ENCODE results near the gene SH3BP5L. TPM values are rescaled to one million over a fixed set of nuclear protein-coding genes. Genes with fewer than 3 reads are reported as not detected.

Gene SH3BP5L
- total and polyA plus RNA-seq, 2 of the 8 experiments (the other 6 are each of a cell fraction or from before 2014, with no cell fraction given) = 20.2 to 28.4 TPM

- TF ChIP-seq ATF2 (IDR thresholded peaks at IDR 0.05; ENCODE audit: low read length) = no peak
- no peak for TF ChIP-seq RFX5 (IDR thresholded peaks at IDR 0.05; ENCODE audit: borderline replicate concordance, low read depth, low read length)
- no peak for TF ChIP-seq TEAD4 (IDR thresholded peaks at IDR 0.05; ENCODE audit: low read depth, low read length)
- peak; percentile 35; the same call in 1 of the 2 replicates for TF ChIP-seq BACH1 (IDR thresholded peaks at IDR 0.05; ENCODE audit: low read length)
- no peak for TF ChIP-seq SUZ12 (IDR thresholded peaks at IDR 0.05; ENCODE audit: low read length)
- no peak for TF ChIP-seq EZH2 (IDR thresholded peaks at IDR 0.05; ENCODE audit: low read depth, low read length, severe bottlenecking)
- TF ChIP-seq HDAC2 (IDR thresholded peaks at IDR 0.05; ENCODE audit: borderline replicate concordance in 1 of 2, low read depth in 2 of 2, low read length in 2 of 2) = 0 out of 4 replicates have a peak, but pooled peaks of 1 of the 2 experiments have one; percentile 43
- peak; percentile 69 for TF ChIP-seq PHF8 (conservative IDR thresholded peaks at IDR 0.05; ENCODE audit: low read depth, low read length)
- TF ChIP-seq JUND (IDR thresholded peaks at IDR 0.05; ENCODE audit: low read length) = no peak
- TF ChIP-seq KDM1A (IDR thresholded peaks at IDR 0.05; ENCODE audit: borderline replicate concordance, low read length) = no peak
- peak; percentile 3 to 60; a peak in 2 of 3 replicates for TF ChIP-seq POLR2A (IDR thresholded peaks at IDR 0.05; ENCODE audit: control extremely low read depth in 1 of 2, low read depth in 2 of 2, low read length in 2 of 2)
- no peak for TF ChIP-seq CTBP2 (IDR thresholded peaks at IDR 0.05; ENCODE audit: borderline replicate concordance, insufficient read depth, insufficient read length, low read length)
- no peak for TF ChIP-seq EP300 (IDR thresholded peaks at IDR 0.05; ENCODE audit: borderline replicate concordance in 1 of 2, low read depth in 2 of 2, low read length in 2 of 2)
- TF ChIP-seq JUN (IDR thresholded peaks at IDR 0.05; ENCODE audit: low read depth, low read length) = no peak
- no peak for TF ChIP-seq CBX8 (IDR thresholded peaks at IDR 0.05; ENCODE audit: borderline replicate concordance, low read depth, low read length)
- no peak for TF ChIP-seq TCF12 (IDR thresholded peaks at IDR 0.05; ENCODE audit: low read depth, low read length)
- no peak for TF ChIP-seq FOSL1 (IDR thresholded peaks at IDR 0.05; ENCODE audit: insufficient read depth, low read depth, low read length)
- TF ChIP-seq, protein P1, sequence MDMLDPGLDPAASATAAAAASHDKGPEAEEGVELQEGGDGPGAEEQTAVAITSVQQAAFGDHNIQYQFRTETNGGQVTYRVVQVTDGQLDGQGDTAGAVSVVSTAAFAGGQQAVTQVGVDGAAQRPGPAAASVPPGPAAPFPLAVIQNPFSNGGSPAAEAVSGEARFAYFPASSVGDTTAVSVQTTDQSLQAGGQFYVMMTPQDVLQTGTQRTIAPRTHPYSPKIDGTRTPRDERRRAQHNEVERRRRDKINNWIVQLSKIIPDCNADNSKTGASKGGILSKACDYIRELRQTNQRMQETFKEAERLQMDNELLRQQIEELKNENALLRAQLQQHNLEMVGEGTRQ (IDR thresholded peaks at IDR 0.05; ENCODE audit: low read length) = no peak
Measured at GRCh38 chr1:248858891-248859889, 33.5 kb upstream of the SH3BP5L start, which contains the start of gene ZNF692 (continued).

Measured in H1 (cell line).